Measurements from ENCODE around the gene LCMT1.

Gene LCMT1

DNA sequence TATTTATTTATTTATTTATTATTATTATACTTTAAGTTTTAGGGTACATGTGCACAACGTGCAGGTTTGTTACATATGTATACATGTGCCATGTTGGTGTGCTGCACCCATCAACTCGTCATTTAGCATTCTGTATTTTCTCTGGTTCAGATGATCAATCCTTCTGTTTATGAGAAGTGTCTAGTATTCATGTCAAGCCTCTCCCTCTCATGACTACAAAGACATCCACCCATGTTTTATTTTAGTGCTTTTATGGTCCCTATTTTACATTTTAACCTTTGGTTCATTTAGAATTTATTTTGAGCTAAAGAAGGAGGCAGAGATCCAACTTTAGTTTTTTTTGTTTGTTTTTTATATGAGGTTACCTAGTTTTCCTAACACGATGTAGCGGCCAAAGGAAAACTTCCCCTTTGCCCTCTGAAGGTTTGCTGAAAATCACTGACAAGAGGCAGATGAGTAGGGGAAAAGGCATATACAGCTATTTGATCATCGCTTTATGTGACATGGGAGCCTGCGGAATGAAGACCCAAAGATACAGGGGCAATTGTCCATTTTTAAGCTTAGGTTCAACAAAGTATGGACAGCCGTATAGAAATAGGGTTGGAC, 82.8 kb downstream of the LCMT1 start:
- FAIRE-seq: no peak
- no peak for DNase-seq (ENCODE audit: insufficient read length, low spot score)
- TF ChIP-seq, protein P1, sequence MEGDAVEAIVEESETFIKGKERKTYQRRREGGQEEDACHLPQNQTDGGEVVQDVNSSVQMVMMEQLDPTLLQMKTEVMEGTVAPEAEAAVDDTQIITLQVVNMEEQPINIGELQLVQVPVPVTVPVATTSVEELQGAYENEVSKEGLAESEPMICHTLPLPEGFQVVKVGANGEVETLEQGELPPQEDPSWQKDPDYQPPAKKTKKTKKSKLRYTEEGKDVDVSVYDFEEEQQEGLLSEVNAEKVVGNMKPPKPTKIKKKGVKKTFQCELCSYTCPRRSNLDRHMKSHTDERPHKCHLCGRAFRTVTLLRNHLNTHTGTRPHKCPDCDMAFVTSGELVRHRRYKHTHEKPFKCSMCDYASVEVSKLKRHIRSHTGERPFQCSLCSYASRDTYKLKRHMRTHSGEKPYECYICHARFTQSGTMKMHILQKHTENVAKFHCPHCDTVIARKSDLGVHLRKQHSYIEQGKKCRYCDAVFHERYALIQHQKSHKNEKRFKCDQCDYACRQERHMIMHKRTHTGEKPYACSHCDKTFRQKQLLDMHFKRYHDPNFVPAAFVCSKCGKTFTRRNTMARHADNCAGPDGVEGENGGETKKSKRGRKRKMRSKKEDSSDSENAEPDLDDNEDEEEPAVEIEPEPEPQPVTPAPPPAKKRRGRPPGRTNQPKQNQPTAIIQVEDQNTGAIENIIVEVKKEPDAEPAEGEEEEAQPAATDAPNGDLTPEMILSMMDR (IDR thresholded peaks at IDR 0.05; ENCODE audit: insufficient read depth, missing control alignments): no peak

DNA sequence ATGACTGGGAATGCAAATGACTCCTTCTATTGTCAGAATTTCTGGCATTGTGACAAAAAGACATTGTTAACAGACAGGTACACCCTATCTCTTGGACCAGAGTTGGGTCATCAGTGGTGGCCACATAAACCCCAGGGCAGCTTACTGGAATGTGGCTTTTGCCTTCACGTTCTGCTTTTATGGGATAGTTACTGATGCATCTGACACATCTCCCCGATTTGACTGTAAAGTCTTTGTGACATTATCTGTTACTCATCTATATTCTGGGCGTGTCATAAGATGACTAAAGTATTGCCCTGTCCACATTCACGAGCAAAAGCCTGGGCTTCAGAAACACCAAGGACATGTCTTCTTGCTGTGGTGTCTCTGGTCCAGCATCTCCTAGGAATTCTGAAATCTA, 86.5 kb downstream of the LCMT1 start:
- FAIRE-seq (no peak), DNase-seq (ENCODE audit: insufficient read length, low spot score) (no peak)
- TF ChIP-seq, protein P1 (IDR thresholded peaks at IDR 0.05; ENCODE audit: insufficient read depth, missing control alignments): no peak

DNA sequence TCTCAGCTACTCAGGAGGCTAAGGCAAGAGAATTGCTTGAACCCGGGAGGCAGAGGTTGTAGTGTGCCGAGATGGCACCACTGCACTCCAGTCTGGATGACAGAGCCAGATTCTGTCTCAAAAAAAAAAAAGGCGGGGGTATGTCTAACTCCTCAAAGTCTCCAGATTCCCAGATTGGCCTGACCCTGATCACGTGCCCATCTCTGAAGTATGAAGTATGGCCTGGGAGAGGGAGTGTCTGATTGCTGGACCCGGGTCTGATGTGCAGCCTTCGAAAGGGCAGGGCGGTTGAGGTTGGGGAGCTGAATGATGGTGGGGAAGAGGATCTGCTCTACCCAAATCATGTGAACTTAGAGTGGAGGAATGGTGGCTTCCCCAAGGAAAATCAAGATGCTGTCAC, 87.9 kb downstream of the LCMT1 start:
- DNase-seq (ENCODE audit: insufficient read length, low spot score) (no peak), FAIRE-seq (no peak)
- TF ChIP-seq, protein P1 (IDR thresholded peaks at IDR 0.05; ENCODE audit: insufficient read depth, missing control alignments): no peak

DNA sequence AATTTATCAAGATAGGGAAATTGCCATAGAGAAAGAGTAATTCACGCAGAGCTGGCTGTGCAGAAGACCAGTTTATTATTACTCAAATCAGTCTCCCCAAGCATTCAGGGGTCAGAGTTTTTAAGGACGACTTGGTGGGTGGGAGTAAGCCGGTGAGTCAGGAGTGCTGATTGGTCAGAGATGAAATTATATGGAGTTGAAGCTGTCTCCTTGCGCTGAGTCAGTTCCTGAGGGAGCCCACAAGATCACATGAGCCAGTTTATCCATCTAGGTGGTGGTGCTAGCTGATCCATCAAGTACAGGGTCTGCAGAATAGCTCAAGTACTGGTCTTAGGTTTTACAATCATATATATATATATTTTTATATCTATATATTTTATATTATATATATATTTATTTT, 99.2 kb downstream of the LCMT1 start:
- TF ChIP-seq, protein P1 (IDR thresholded peaks at IDR 0.05; ENCODE audit: insufficient read depth, missing control alignments): no peak
- FAIRE-seq (no peak), DNase-seq (ENCODE audit: insufficient read length, low spot score) (no peak)

DNA sequence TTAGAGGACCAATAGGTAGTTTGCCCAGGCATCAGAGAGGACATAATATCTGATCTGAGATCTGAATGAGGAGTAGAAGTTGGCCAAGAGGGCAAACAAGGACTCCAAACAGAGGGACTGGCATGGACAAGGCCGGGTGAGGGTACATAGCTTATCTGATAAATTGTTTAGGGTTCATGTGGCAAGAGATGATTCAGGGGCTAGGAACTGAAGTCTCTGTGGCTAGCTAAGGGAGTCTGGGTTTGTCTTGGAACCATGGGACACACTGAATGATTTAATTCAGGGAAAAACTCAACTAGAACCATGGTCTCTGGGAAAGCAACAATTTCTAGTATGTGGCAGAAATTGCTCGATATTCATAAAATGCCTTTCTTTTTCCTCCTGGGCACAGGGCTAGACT, 101.1 kb downstream of the LCMT1 start:
- DNase-seq (ENCODE audit: insufficient read length, low spot score) (no peak), FAIRE-seq (no peak)
- TF ChIP-seq, protein P1 (IDR thresholded peaks at IDR 0.05; ENCODE audit: insufficient read depth, missing control alignments): no peak

DNA sequence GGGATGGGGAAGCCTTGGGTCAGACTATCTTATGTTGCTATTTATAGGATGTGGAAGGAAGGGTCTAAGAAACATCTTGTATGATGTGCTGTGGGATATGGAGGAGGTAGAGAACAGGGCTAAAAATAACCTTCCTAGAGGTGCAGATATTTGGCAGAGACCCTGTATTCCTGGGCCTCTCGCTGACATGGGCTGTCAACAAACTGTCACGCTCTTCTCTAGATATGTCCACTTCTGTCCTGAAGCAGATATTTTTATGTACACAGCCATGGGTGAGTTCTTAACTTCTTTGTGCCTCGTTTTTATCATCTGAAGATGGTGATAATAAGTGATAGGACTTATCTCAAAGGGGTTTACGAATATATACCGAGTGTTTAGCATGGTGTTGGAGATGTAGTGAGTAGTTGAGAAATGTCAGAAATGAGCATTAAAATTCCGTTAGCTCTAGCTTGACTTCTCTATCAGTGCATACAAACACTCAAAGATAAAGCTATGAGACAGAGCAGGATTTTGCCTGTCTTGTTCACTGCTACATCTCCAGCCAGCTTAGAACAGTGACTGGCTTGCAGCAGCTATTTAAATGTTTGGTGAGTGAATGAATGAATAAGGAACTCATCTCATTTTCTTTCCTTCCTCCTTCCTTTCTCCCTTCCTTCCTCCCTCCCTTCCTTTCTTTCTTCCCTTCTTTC, 102.3 kb downstream of the LCMT1 start:
- DNase-seq (ENCODE audit: insufficient read length, low spot score) (no peak), FAIRE-seq (no peak)
- TF ChIP-seq, protein P1 (IDR thresholded peaks at IDR 0.05; ENCODE audit: insufficient read depth, missing control alignments): no peak

DNA sequence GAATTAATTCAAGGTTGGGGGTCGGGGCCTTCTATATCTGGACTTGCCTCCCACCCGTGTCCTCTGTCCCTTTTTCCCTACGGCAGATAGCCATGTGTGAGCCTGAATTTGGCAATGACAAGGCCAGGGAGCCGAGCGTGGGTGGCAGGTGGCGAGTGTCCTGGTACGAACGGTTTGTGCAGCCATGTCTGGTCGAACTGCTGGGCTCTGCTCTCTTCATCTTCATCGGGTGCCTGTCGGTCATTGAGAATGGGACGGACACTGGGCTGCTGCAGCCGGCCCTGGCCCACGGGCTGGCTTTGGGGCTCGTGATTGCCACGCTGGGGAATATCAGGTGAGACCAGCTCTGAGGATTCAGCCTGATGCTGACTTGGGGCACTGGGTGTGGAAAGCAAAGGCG, 105.6 kb downstream of the LCMT1 start:
- no peak for DNase-seq (ENCODE audit: insufficient read length, low spot score)

More for the DNA sequence above, 105.6 kb downstream of the LCMT1 start:
- no peak for FAIRE-seq
- TF ChIP-seq, protein P1 (IDR thresholded peaks at IDR 0.05; ENCODE audit: insufficient read depth, missing control alignments): no peak
